Breast epithelium (tissue), 3 donors: ENCODE results near the gene SOX18.

ENCODE experiments used
- POLR2A ChIP-seq: fragments of 450-650 bp; IDR thresholded peaks from one replicate; pipeline ENCODE4 v1.6.1; 2016; ENCODE audit warnings: antibody characterized with exemption, mild to moderate bottlenecking, moderate library complexity
- POLR2AphosphoS5 ChIP-seq, 3 donors: sonication (generic); formaldehyde crosslinking; IDR thresholded peaks; one replicate each; pipeline ENCODE4 v1.6.1; 2017; ENCODE audit warnings: antibody characterized with exemption in 3 of 3
- TF ChIP-seq, protein P1 (sequence below), 3 donors: fragments of 450-650 bp; IDR thresholded peaks; one replicate each; pipeline ENCODE4 v1.5.1; 2016 to 2017; ENCODE audit warnings: antibody characterized with exemption in 3 of 3, mild to moderate bottlenecking in 3 of 3, moderate library complexity in 3 of 3

DNA sequence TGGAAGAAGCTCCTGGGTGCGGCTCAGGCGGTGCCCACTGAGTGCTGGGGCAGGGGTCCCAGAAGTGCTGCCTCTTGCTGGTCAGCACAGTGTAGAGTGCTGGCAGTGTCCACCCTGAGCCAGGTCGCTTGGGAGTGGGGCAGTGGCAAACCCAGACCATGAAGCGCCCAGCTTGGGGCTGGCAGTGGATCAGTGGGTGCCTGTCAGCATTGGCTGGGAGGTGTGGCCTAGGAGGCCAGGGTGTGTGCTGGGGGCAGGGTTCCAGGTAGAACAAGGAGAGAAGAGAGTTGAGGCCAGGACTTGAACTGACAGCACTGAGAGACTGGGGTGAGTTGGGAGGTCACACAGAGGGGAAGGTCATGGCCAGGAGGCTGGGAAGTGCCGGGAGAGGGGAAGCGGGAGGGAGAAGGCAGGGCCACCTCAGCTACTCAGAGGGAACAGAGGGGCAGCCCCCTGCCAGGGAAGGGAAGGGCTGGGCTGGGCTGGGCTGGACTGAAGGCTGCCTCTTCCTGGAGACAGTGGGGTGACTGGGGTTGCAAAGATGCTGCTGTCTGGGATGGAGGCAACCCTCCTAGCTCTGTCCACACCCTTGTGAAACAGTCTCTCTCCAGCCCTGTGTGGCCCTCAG is 17.7 kb upstream of the SOX18 start:
- TF ChIP-seq POLR2A: no peak
- TF ChIP-seq, protein P1, sequence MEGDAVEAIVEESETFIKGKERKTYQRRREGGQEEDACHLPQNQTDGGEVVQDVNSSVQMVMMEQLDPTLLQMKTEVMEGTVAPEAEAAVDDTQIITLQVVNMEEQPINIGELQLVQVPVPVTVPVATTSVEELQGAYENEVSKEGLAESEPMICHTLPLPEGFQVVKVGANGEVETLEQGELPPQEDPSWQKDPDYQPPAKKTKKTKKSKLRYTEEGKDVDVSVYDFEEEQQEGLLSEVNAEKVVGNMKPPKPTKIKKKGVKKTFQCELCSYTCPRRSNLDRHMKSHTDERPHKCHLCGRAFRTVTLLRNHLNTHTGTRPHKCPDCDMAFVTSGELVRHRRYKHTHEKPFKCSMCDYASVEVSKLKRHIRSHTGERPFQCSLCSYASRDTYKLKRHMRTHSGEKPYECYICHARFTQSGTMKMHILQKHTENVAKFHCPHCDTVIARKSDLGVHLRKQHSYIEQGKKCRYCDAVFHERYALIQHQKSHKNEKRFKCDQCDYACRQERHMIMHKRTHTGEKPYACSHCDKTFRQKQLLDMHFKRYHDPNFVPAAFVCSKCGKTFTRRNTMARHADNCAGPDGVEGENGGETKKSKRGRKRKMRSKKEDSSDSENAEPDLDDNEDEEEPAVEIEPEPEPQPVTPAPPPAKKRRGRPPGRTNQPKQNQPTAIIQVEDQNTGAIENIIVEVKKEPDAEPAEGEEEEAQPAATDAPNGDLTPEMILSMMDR (IDR thresholded peaks at IDR 0.05): no peak
- no peak for TF ChIP-seq POLR2AphosphoS5 (IDR thresholded peaks at IDR 0.05)
